Sigmoid colon (tissue), 4 donors: ENCODE data around the gene MOSPD3.

ENCODE experiments used
- CTCF ChIP-seq, 4 experiments: fragments of 450-650 bp in 3 of 4; fragments of 200-600 bp in 1 of 4; IDR thresholded peaks; one replicate each; pipeline ENCODE4 v1.5.1; 2016 to 2019; ENCODE audit warnings: antibody characterized with exemption in 4 of 4, mild to moderate bottlenecking in 3 of 4, moderate library complexity in 2 of 4
- EP300 ChIP-seq, 4 donors: sonication (generic); formaldehyde crosslinking; IDR thresholded peaks; one replicate each; pipeline ENCODE4 v1.6.1; 2017; ENCODE audit warnings: antibody characterized with exemption in 4 of 4

GRCh38 chr7:100567031-100567730 is 45.2 kb upstream of the MOSPD3 start:
- no peak for TF ChIP-seq CTCF (IDR thresholded peaks at IDR 0.05)
- TF ChIP-seq EP300 (IDR thresholded peaks at IDR 0.05) = no peak
